Stimulated activated naive CD8-positive, alpha-beta T cell treated with anti-CD3 and anti-CD28 coated beads, Interleukin-15, Interleukin-2, amounts not matched to agents 100 ng/mL and 50 ng/mL, for 24 hours (primary cell): ENCODE results near the gene ALDH2.
"Not testable (repeated sequence)": the region's sequence is repeated elsewhere in the genome, so short reads cannot be mapped to it uniquely, and the experiment has no call there.

ENCODE experiments used
- H3K27ac Mint-ChIP-seq: one replicate; pipeline ENCODE4 v1.8.0; 2021; ENCODE audit warnings: mild to moderate bottlenecking, mixed read lengths
- H3K27me3 Mint-ChIP-seq: one replicate; pipeline ENCODE4 v1.8.0; 2021; ENCODE audit warnings: mixed read lengths
- H3K36me3 Mint-ChIP-seq: one replicate; pipeline ENCODE4 v1.8.0; 2021; ENCODE audit warnings: low read depth, mixed read lengths
- H3K4me1 Mint-ChIP-seq: one replicate; pipeline ENCODE4 v1.8.0; 2021; ENCODE audit warnings: low read depth, mixed read lengths
- H3K4me3 Mint-ChIP-seq: one replicate; pipeline ENCODE4 v1.8.0; 2021; ENCODE audit warnings: mild to moderate bottlenecking, mixed read lengths
- H3K9me3 Mint-ChIP-seq: one replicate; pipeline ENCODE4 v1.8.0; 2021; ENCODE audit warnings: mixed read lengths

ALDH2 gene

GRCh38 chr12:111766608-111767361 is at the start of gene ALDH2:
Gene ALDH2, plus strand, starts transcription at chr12:111766933. Its CDS starts 50 bp downstream, at chr12:111766983.
- no peaks in the 10 kb centered on the region for H3K9me3 Mint-ChIP-seq
- peaks cover 26% of the 10 kb centered on the region for H3K27me3 Mint-ChIP-seq
- peak within 1 kb of the TSS; percentile 78 for H3K4me3 Mint-ChIP-seq
- H3K27ac Mint-ChIP-seq = peak within 1 kb of the TSS; percentile 53
- no peaks in the 10 kb centered on the region for H3K36me3 Mint-ChIP-seq
- peaks cover 42% of the 10 kb centered on the region for H3K4me1 Mint-ChIP-seq

- not testable (repeated sequence) for H3K9me3 Mint-ChIP-seq, H3K27me3 Mint-ChIP-seq, H3K4me1 Mint-ChIP-seq, H3K27ac Mint-ChIP-seq, H3K4me3 Mint-ChIP-seq
- peaks cover 26% of the 10 kb centered on the region for H3K36me3 Mint-ChIP-seq
These were observed 47.4 kb upstream of the ALDH2 start for GRCh38 chr12:111719316-111719715.

GRCh38 chr12:111720457-111720856 is 46.3 kb upstream of the ALDH2 start:
- H3K27me3 Mint-ChIP-seq = no peaks in the 10 kb centered on the region
- peaks cover 27% of the 10 kb centered on the region for H3K36me3 Mint-ChIP-seq
- H3K27ac Mint-ChIP-seq = no peak overlapping the region
- H3K9me3 Mint-ChIP-seq = no peaks in the 10 kb centered on the region
- H3K4me1 Mint-ChIP-seq = no peaks in the 10 kb centered on the region
- no peak overlapping the region for H3K4me3 Mint-ChIP-seq

GRCh38 chr12:111723646-111724360 is 42.9 kb upstream of the ALDH2 start:
- H3K27me3 Mint-ChIP-seq, H3K4me1 Mint-ChIP-seq, H3K9me3 Mint-ChIP-seq, H3K27ac Mint-ChIP-seq, H3K4me3 Mint-ChIP-seq: not testable (repeated sequence)
- H3K36me3 Mint-ChIP-seq = peaks cover 29% of the 10 kb centered on the region

GRCh38 chr12:111728795-111729194 is 37.9 kb upstream of the ALDH2 start:
- H3K27ac Mint-ChIP-seq = no peak overlapping the region
- H3K9me3 Mint-ChIP-seq = no peaks in the 10 kb centered on the region
- H3K27me3 Mint-ChIP-seq = no peaks in the 10 kb centered on the region
- H3K36me3 Mint-ChIP-seq = peaks cover 37% of the 10 kb centered on the region
- no peaks in the 10 kb centered on the region for H3K4me1 Mint-ChIP-seq
- no peak overlapping the region for H3K4me3 Mint-ChIP-seq

GRCh38 chr12:111730420-111730819 is 36.3 kb upstream of the ALDH2 start:
- Mint-ChIP-seq H3K27ac (no peak overlapping the region), H3K27me3 (no peaks in the 10 kb centered on the region), H3K4me1 (no peaks in the 10 kb centered on the region), H3K36me3 (peaks cover 32% of the 10 kb centered on the region), H3K9me3 (no peaks in the 10 kb centered on the region), H3K4me3 (no peak overlapping the region)

- Mint-ChIP-seq H3K36me3 (peaks cover 42% of the 10 kb centered on the region), H3K27me3 (no peaks in the 10 kb centered on the region), H3K4me3 (no peak overlapping the region), H3K27ac (no peak overlapping the region), H3K9me3 (no peaks in the 10 kb centered on the region), H3K4me1 (no peaks in the 10 kb centered on the region)
These were observed 33.9 kb upstream of the ALDH2 start for GRCh38 chr12:111732786-111733185.

GRCh38 chr12:111733340-111733915 is 33.3 kb upstream of the ALDH2 start:
- Mint-ChIP-seq H3K4me3 (no peak overlapping the region), H3K4me1 (no peaks in the 10 kb centered on the region), H3K9me3 (no peaks in the 10 kb centered on the region), H3K27ac (no peak overlapping the region), H3K36me3 (peaks cover 38% of the 10 kb centered on the region), H3K27me3 (no peaks in the 10 kb centered on the region)

- not testable (repeated sequence) for H3K27me3 Mint-ChIP-seq, H3K27ac Mint-ChIP-seq, H3K4me3 Mint-ChIP-seq, H3K4me1 Mint-ChIP-seq, H3K9me3 Mint-ChIP-seq
- H3K36me3 Mint-ChIP-seq = peaks cover 20% of the 10 kb centered on the region
These were observed 27.2 kb upstream of the ALDH2 start for GRCh38 chr12:111739524-111739923.

GRCh38 chr12:111741235-111741812 is 25.4 kb upstream of the ALDH2 start:
- Mint-ChIP-seq H3K36me3 (peaks cover 28% of the 10 kb centered on the region), H3K27me3 (no peaks in the 10 kb centered on the region), H3K27ac (no peak overlapping the region), H3K9me3 (no peaks in the 10 kb centered on the region), H3K4me3 (no peak overlapping the region), H3K4me1 (no peaks in the 10 kb centered on the region)

GRCh38 chr12:111745211-111745610 is 21.5 kb upstream of the ALDH2 start:
- H3K27ac Mint-ChIP-seq = no peak overlapping the region
- peaks cover 30% of the 10 kb centered on the region for H3K36me3 Mint-ChIP-seq
- H3K4me1 Mint-ChIP-seq = no peaks in the 10 kb centered on the region
- H3K27me3 Mint-ChIP-seq = no peaks in the 10 kb centered on the region
- H3K9me3 Mint-ChIP-seq = no peaks in the 10 kb centered on the region
- H3K4me3 Mint-ChIP-seq = no peak overlapping the region

GRCh38 chr12:111747333-111747732 is 19.4 kb upstream of the ALDH2 start:
- H3K36me3 Mint-ChIP-seq = peaks cover 30% of the 10 kb centered on the region
- H3K4me3 Mint-ChIP-seq = no peak overlapping the region
- no peak overlapping the region for H3K27ac Mint-ChIP-seq
- H3K27me3 Mint-ChIP-seq = no peaks in the 10 kb centered on the region
- no peaks in the 10 kb centered on the region for H3K4me1 Mint-ChIP-seq
- H3K9me3 Mint-ChIP-seq = no peaks in the 10 kb centered on the region

GRCh38 chr12:111748151-111748672 is 18.5 kb upstream of the ALDH2 start:
- H3K27ac Mint-ChIP-seq = no peak overlapping the region
- peaks cover 28% of the 10 kb centered on the region for H3K36me3 Mint-ChIP-seq
- no peaks in the 10 kb centered on the region for H3K4me1 Mint-ChIP-seq
- no peak overlapping the region for H3K4me3 Mint-ChIP-seq
- no peaks in the 10 kb centered on the region for H3K27me3 Mint-ChIP-seq
- no peaks in the 10 kb centered on the region for H3K9me3 Mint-ChIP-seq

- H3K4me1 Mint-ChIP-seq = no peaks in the 10 kb centered on the region
These were observed 17.9 kb upstream of the ALDH2 start for GRCh38 chr12:111748867-111749266.

GRCh38 chr12:111749391-111749790 is 17.3 kb upstream of the ALDH2 start:
- peaks cover 29% of the 10 kb centered on the region for H3K36me3 Mint-ChIP-seq
- H3K27me3 Mint-ChIP-seq = no peaks in the 10 kb centered on the region
- H3K9me3 Mint-ChIP-seq = no peaks in the 10 kb centered on the region
- no peak overlapping the region for H3K27ac Mint-ChIP-seq
- H3K4me3 Mint-ChIP-seq = no peak overlapping the region
- H3K4me1 Mint-ChIP-seq = no peaks in the 10 kb centered on the region

More at GRCh38 chr12:111748867-111749266, 17.9 kb upstream of the ALDH2 start:
- H3K4me3 Mint-ChIP-seq = no peak overlapping the region
- H3K27ac Mint-ChIP-seq = no peak overlapping the region
- no peaks in the 10 kb centered on the region for H3K27me3 Mint-ChIP-seq
- H3K36me3 Mint-ChIP-seq = peaks cover 29% of the 10 kb centered on the region
- H3K9me3 Mint-ChIP-seq = no peaks in the 10 kb centered on the region
